ENCODE measurements around the gene XIRP2.
"Not testable (repeated sequence)": the region's sequence is repeated elsewhere in the genome, so short reads cannot be mapped to it uniquely, and the experiment has no call there.

XIRP2 gene

DNA sequence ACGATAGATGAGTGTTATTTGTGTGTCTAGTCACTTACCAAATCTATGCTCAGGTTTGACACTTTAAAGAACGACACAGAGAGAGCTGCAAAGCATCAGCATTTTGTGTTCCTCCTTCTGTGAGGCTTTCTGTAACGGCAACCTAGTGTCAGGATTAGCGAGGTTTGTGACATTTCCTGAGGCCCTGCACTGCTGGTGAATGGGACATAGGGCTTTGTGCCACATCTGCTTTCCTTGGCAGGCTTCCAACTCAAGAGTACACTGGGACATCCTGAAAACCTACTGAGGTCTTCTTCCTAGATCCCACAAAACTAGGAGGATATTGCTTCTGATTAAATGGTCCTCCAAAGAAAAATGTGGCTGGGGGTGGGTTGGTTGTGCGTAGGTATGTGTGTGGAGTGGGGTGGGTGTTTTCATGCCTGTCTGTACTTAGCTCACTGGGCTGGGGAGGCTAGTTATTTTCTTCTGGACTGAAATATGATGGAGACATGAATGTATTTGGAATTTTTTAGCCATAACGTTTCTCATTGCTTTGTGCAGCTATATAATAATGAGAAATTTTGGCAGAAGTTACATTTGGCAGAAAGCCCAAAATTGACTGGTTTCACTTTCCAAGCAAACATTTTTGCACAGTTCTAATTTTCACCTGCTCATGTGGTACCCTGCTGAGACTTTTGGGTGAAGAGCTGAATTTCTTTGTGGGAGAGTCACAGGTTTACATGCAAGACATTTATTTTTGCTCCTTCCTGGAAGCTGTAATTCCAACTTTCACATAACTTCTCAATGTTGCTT, 308.4 kb downstream of the XIRP2 start:
- DNase-seq (ENCODE audit: low read depth in 2 of 2) = no peak

DNA sequence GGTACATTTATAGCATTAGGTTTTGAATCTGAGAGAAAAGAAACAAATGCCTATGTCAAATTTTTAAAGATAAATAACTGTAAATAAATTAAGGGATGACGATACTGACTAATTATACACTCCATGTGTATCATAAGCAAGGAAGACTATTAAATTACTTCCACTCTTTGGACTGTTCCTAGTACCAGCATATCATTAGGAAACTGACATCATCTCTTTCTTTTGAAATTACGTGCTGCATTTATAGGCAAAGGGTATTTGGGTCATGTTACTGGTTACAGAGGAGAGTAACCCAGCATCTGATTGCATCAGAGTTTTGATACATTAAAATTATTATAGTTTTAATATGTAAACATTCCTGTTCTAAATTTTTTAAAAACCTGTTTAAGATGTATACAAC, 309.7 kb downstream of the XIRP2 start:
- no peak for DNase-seq (ENCODE audit: low read depth in 2 of 2)

DNA sequence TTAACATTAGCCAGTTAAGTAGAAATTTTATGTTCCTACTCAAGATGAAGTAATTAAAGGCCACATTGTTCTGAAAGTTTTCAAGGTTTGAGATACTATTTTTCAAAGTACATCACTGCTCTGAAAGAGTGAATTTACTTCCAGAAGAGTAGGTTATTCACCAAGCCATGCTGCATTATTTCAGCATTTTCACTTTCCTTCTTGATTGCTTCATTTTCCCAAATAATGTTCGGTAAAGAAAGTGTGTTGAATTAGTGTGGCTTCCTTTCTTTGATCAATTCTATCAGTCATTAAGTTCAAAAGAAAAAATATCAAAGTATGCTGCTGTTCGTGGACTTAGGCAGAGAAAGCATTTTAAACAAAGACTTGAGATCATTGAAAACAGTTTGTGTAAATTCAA, 310.3 kb downstream of the XIRP2 start:
- no peak for DNase-seq (ENCODE audit: low read depth in 2 of 2)

DNA sequence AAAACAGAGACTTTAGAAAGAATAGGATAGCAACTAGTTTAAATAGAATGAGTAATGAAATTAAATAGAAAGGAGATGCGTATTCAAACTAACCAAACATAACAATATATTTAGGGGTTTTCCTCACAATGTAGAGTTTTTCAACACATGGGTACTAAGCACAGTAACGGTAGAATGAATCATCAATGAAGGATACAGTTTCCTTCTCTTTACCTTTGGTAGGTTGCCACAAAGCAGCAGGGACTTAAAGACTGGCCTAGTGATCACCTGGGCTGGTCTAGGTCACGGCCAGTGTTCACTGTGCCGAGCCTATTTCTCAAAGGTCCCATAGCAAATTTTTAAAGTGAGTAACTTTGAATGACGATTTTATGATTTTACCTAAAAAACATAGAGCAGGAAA, 311.7 kb downstream of the XIRP2 start:
- no peak for DNase-seq (ENCODE audit: low read depth in 2 of 2)

DNA sequence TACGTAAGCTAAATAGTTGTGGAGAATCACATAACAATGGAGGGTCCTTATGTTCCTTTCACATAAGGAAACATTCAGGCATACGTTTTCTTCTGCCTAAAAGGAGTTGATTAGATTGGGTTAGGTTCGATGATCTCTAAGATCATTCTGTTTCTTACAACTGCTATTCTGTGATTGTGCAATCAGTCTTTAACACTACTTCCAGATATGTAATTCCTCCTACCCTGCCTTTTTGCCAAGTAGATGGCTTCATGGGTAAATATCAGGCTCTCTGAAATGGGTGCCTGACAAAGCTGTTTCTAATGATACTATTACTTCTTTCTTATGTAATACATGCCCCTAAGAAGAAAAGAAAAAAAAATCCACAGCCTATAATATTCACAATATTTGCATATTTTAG, 321.5 kb downstream of the XIRP2 start:
- no peak for DNase-seq (ENCODE audit: low read depth in 2 of 2)

DNA sequence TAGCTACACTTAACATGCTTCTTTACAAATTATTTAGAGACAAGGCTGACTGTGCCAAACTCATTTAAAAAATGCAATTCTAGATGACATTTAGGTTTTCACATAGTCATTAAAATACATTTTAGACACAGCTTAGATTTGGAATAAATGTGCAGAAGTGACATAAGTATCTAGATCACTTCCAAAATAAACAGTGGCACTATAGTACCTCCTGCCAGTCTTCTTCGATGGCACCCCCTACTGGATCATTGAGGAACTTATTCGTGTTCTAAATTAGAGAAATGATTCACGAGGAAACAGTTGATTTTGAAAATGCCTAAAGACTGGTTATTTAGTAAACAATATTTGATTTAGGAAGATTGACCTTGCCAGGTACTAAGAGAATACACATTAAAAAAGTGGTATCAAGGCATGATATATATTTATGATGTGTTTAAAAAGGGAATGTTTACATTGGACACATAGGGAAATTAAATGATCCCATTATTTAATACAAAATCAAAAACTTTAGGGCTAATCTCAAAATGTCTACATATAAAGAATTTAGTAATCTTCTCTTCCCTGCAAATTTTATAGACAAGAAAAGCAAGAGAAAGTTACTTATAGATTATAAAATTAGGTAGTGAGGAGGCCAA, 323.9 kb downstream of the XIRP2 start:
- no peak for DNase-seq (ENCODE audit: low read depth in 2 of 2)

DNA sequence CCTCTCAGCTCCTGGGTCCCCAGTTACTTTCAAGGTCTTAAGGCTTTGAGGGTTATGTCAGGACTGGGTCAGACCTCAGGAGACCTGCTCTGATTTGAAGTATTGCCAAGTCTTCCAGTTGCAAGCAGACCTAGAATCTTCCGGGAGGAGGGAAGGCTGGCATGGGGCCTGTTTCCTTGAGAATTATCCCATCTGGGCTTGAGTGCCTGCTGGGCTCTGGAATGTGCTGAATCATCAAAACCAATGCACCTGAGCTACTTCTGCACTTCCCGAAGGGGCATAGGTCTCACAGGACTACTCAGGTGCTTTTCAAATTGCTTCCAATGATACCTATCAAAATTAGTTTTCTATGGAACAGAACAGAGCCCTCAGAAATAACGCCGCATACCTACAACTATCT, 327.3 kb downstream of the XIRP2 start:
- no peak for DNase-seq (ENCODE audit: low read depth in 2 of 2)

DNA sequence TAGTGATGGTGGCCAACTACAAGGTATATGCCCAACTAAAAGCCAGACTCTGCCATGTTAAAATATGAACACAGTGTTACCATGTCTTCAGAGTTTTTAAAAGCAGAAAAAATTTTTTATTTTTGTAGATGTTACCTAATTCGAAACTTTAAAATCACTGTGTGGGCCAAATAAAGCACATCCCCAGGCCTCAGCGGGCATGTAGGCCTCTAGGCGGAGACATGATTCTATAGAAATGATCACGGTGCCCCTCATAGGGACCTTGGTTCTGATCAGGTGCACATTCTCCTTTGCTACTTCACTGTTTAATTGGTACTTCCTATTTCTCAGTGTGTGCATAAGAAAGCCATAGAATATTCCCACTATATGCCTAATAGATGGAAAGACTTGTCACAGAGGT, 349.2 kb downstream of the XIRP2 start:
- DNase-seq (ENCODE audit: low read depth in 2 of 2) = no peak

DNA sequence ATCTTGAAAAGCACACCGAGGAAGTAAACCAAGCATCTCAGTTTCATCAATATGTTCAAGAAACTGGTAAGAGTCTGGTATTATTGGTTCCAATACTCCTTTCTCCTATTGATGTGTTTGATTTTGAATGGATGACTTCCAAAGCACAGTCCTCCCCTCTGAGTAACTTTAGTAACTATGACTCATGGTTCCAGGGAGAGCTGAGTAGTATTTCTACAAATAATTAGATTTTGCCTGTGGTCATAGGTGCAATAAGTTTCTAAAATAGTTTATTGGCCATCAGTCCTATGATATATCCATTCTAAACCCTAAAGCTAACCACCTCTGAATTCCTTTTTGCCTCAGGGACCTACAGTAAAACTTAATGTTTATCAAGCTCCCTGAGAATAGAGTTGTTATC, 352.4 kb downstream of the XIRP2 start:
- no peak for DNase-seq (ENCODE audit: low read depth in 2 of 2)

DNA sequence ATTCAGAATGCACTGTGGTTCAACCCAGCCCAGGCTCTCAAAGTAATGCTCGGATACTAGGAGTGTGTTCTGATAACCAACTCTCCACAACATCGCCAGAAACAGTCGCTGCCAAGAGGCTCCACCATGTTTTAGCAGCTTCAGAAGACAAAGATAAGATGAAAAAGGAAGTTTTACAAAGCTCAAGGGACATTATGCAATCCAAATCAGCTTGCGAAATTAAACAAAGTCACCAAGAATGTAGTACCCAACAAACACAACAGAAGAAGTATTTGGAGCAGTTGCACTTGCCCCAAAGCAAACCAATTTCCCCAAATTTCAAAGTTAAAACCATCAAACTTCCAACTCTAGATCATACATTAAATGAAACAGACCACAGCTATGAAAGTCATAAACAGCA, 360.9 kb downstream of the XIRP2 start:
- DNase-seq (ENCODE audit: low read depth in 2 of 2) = no peak

DNA sequence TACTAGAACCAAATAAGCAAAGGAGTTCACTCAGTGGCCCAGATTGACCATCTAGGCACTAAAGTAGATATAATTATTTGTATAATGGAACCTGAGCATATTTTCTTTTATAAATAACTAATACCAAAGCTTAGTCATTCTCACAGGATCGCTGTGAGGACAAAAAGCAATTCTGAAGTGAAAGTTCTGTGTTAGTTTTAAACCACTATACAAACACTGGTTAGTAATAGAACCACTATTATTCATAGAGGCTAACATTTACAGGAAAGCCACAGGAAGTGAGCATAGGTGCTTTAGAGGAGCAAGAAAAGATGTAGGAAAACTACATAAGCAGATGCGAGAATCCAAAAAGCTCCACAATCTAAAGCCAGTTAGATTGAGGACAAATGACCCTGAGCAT, 364.7 kb downstream of the XIRP2 start:
- DNase-seq (ENCODE audit: low read depth in 2 of 2) = no peak

DNA sequence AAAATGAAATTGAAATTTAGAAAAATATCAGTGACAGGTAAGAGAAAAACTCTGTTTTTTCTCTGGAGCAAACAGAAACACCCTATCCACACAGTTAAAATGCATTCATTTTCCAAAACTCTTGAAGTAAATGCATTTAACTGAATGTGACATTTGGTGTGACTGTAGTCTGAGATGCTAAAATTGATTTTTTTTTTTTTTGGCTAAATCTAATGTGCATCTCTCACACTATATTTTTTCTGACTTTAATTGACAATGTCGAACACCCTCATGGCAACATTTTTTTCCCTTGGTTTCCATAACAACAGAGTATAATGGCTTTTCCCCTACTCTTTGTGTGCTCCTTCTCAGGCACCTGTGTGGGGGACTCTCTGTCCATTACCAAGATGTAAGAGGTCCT, 366.4 kb downstream of the XIRP2 start:
- DNase-seq (ENCODE audit: low read depth in 2 of 2) = no peak

DNA sequence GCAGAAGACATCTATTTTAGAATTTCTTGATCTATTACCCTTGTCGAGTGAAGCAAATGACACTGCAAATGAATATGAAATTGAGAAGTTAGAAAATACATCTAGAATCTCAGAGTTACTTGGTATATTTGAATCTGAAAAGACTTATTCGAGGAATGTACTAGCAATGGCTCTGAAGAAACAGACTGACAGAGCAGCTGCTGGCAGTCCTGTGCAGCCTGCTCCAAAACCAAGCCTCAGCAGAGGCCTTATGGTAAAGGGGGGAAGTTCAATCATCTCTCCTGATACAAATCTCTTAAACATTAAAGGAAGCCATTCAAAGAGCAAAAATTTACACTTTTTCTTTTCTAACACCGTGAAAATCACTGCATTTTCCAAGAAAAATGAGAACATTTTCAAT, 370.4 kb downstream of the XIRP2 start:
- no peak for DNase-seq (ENCODE audit: low read depth in 2 of 2)

DNA sequence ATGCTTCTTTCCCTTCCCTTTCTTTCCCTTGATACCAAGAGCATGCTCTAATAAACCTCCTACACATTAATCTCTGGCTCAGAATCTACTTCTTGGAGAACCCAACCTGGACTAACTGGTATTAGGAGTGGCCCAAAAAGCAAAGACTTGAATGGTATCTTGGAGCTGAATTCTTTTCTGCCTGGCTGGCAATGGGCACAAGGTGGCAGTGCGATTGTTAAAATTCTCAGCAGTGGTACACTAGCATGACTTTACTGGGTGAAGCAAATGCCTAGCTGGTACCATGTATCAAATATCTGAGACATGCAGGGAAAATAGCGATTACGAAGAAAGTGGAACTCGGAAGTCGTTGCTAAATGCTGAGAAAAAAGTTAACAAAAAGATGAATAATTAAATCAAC, 376.1 kb downstream of the XIRP2 start:
- no peak for DNase-seq (ENCODE audit: low read depth in 2 of 2)

DNA sequence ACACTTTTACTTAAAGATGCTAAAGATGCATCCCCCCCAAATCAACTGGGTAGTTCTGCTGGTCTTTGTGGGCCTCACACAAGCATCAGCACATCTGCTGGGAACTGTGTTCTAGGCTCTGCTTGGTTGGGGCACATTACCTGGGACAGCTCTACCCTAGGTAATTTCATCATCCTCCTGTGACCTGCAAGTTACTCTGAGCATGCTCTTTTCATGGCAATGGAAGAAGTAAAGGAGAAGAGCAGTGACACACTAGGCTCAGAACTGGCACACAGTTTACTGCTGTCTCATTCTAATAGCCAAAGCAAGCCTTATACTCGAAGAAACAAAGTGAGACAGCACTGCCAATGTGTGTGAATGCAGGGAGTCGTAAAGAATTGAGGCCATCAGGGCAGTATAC, 376.7 kb downstream of the XIRP2 start:
- DNase-seq (ENCODE audit: low read depth in 2 of 2) = no peak

DNA sequence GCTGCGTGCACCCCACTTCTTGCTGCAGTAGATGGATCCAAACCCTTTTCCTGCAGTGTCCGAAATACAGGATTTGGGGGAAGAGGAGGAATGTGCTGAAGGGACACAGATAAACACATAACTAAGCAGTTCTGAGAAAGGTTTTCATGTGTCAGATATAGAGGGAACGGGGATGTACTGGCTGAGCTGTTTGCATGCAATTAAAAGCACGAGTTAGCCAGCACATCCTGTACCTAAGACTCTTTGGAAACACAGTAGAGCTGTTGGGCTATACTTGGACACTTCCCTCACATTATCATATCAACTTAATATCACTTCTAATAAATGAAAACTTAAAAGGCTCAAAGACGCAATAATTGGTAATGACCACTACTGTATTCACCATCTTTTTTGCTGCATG, 377.4 kb downstream of the XIRP2 start:
- DNase-seq (ENCODE audit: low read depth in 2 of 2) = no peak

DNA sequence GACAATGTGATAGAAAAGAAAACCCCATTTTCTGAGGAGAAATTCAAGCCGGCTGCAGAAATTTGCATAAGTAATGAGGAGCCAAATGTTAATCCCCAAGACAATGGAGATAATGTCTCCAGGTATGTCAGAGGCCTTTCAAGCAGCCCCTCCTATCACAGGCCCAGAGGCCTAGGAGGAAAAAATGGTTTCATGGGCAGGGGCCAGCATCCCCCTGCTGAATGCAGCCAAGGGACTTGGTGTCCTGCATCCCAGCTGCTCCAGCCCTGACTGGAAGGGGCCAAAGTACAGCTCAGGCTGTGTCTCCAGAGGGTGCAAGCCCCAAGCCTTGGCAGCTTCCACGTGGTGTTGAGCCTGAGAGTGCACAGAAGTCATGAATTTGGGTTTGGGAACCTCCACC, 380.0 kb downstream of the XIRP2 start:
- not testable (repeated sequence) for DNase-seq (ENCODE audit: low read depth in 2 of 2)

DNA sequence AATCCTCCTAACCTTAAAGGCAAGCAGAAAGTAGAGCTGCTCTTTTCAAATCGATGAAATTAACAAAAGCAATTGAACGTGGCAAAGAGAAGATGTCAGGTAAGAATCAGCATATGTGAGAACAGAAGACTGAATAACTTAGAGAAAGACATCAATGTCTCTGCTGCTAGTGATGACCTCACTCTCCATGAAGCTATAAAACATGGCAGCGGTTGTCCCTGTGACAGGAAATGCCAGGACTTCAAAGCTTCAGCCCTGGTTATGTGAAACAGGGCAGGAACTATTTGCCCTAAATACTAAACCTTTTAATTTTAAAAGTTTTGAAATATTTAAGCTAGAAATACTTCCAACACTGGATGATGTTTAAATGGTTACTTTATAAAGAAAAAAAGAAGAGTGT, 383.7 kb downstream of the XIRP2 start:
- DNase-seq (ENCODE audit: low read depth in 2 of 2) = no peak

DNA sequence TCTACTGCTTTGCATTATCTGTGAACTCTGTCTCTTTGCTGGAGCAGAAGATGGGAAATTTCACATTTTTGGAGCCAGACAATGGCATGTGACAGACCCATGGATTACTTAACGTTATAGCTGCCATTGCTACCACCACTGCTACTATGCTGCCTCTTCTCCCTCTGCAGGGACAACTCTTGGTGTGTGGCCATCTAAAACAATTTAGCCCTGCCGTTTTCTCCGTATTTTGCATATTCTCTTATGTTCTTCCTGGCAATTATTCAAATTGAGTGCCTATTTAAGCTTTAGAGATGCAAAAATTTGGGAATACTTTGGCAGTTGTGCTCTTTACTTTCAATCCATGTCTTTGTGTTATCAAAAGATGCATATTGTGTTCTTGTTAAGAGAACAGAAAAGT, 386.8 kb downstream of the XIRP2 start:
- DNase-seq (ENCODE audit: low read depth in 2 of 2) = no peak

DNA sequence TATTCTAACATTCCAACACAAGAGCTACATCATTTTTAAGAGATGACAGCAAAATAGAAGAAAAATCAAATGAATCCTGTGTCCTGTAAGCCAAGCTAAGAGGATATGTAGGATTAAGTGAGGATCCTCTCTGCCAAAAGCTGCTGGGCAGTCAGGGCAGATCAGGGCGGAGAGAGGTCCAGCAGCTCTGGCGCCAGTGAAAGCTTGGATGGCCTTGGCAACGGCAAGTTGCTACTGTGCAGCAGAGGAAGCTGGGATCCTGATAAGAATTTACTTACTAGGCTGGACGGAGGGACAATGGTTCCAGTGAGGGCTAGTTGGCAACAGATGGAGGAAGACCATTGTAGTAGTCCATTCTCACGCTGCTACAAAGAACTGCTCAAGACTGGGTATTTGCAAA, 391.5 kb downstream of the XIRP2 start:
- no peak for DNase-seq (ENCODE audit: low read depth in 2 of 2)

DNA sequence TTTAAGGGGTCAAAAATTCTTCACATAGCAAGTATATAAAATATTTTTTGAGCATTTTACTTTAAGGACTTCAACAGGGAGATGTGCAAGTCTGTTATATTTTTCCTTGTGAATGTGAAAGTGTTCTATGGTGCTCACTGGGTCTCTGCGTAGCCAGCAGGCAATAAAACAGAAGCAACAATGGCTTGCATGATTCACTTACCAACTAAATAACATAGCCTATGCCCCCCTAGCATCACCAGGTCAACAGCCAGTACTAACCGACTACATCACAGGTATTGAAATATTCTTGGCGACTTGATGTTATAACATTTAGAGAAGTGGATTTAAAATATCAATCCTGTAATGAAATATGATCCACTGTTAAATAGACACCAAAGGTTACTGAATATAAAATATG, 398.9 kb downstream of the XIRP2 start:
- no peak for DNase-seq (ENCODE audit: low read depth in 2 of 2)

DNA sequence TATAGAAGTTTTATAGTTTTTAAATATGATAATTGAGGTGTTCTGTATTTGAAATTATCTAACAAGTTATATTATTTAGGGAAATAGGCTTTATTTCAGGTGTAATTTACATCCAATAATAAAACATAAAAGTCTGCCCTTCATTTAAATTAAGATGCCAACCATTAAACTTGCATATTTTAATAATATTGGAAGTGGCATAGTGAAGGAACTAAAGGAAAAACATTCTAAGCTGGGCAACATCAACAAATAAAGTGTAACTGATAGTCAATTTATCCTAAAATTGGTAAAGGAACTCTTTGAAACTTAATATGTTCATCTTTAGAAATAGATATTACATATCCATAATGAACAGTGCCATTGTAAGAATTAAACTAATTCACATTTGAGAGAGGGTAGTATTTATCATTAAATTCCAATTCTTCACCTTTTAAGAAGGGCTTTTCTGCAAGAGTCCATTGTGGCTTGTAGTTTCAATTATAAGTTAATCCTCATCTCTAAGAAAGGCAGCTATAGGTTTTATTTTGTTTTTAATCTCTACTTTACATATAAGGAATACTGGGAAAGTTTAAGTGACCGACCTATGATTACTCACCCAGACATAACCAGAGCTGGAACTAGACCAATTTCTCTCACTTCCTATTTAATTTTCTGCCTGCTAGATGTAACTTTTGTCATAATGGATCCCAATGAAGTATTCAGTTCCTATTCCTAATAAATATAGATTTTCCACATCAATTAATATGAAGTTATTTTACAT, 401.6 kb downstream of the XIRP2 start:
- no peak for DNase-seq (ENCODE audit: low read depth in 2 of 2)

All from stimulated activated CD8-positive, alpha-beta memory T cell treated with anti-CD3 and anti-CD28 coated beads, Interleukin-2, amount 100 ng/mL, for 48 hours (primary cell).